H1 (cell line): Measurements from ENCODE around the gene DNLZ.

Experiments
- ATF2 ChIP-seq: IDR thresholded peaks from 2 replicates; pipeline ENCODE4 v1.6.1; 2012; ENCODE audit warnings: low read length, inconsistent platforms
- CTCF ChIP-seq, 3 experiments: IDR thresholded peaks; 1 replicate in 2 of 3; 2 replicates in 1 of 3; pipeline versions ENCODE4 v1.5.1 to v1.6.1; 2011; ENCODE audit warnings: low read length in 3 of 3, mild to moderate bottlenecking in 3 of 3, inconsistent platforms in 2 of 3, low read depth in 1 of 3, moderate library complexity in 1 of 3; ENCODE audit not compliant: insufficient read depth in 1 of 3; ENCODE audit errors: control extremely low read depth in 1 of 3
- EP300 ChIP-seq, 2 experiments: IDR thresholded peaks; 1 replicate in 1 of 2; 2 replicates in 1 of 2; pipeline ENCODE4 v1.6.1; 2011 to 2012; ENCODE audit warnings: low read depth in 2 of 2, low read length in 2 of 2, mild to moderate bottlenecking in 2 of 2, borderline replicate concordance in 1 of 2, inconsistent platforms in 1 of 2, moderate library complexity in 1 of 2
- EZH2 ChIP-seq: fragments of 200-600 bp; sonication (generic); IDR thresholded peaks from 2 replicates; pipeline ENCODE4 v1.7.1; 2012; ENCODE audit warnings: low read depth, mild to moderate bottlenecking, moderate library complexity, low read length, inconsistent platforms; ENCODE audit not compliant: severe bottlenecking
- HDAC2 ChIP-seq, 2 experiments: fragments of 300-600 bp in 1 of 2; sonication (generic) in 1 of 2; IDR thresholded peaks; 2 replicates each; pipeline ENCODE4 v1.6.1; 2011 to 2012; ENCODE audit warnings: low read depth in 2 of 2, low read length in 2 of 2, mild to moderate bottlenecking in 2 of 2, moderate library complexity in 2 of 2, borderline replicate concordance in 1 of 2, inconsistent platforms in 1 of 2
- JUND ChIP-seq: IDR thresholded peaks from 2 replicates; pipeline ENCODE4 v1.6.1; 2011; ENCODE audit warnings: mild to moderate bottlenecking, improper control_type of control experiment, low read length
- PHF8 ChIP-seq: fragments of 200-600 bp; sonication (generic); conservative IDR thresholded peaks from 2 replicates; pipeline ENCODE4 v1.7.1; 2012; ENCODE audit warnings: low read depth, mild to moderate bottlenecking, inconsistent platforms, low read length, moderate library complexity
- POLR2AphosphoS5 ChIP-seq: IDR thresholded peaks from 2 replicates; pipeline ENCODE4 v1.6.1; 2011; ENCODE audit warnings: low read depth, low read length
- RFX5 ChIP-seq: IDR thresholded peaks from 2 replicates; pipeline ENCODE4 v1.6.1; 2011; ENCODE audit warnings: low read depth, low read length, improper control_type of control experiment, borderline replicate concordance
- SIN3A ChIP-seq, 2 experiments: IDR thresholded peaks in 1 of 2; conservative IDR thresholded peaks in 1 of 2; 2 replicates each; pipeline ENCODE4 v1.6.1; 2011 to 2012; ENCODE audit warnings: low read length in 2 of 2, improper control_type of control experiment in 1 of 2, low read depth in 1 of 2, mild to moderate bottlenecking in 1 of 2
- SP1 ChIP-seq: IDR thresholded peaks from 2 replicates; pipeline ENCODE4 v1.6.1; 2011; ENCODE audit warnings: low read depth, low read length
- TAF1 ChIP-seq: IDR thresholded peaks from 2 replicates; pipeline ENCODE4 v1.6.1; 2011; ENCODE audit warnings: mild to moderate bottlenecking, low read depth, low read length
- USF2 ChIP-seq: IDR thresholded peaks from 2 replicates; pipeline ENCODE4 v1.6.1; 2011; ENCODE audit warnings: low read length, improper control_type of control experiment
- YY1 ChIP-seq: IDR thresholded peaks from 2 replicates; pipeline ENCODE4 v1.6.1; 2011; ENCODE audit warnings: low read depth, mild to moderate bottlenecking, low read length

- TF ChIP-seq CTCF (IDR thresholded peaks at IDR 0.05; ENCODE audit: control extremely low read depth in 1 of 3, insufficient read depth in 1 of 3, low read depth in 1 of 3, low read length in 3 of 3), result no peak
- TF ChIP-seq EZH2, result no peak
- no peak for TF ChIP-seq RFX5
- TF ChIP-seq HDAC2 (IDR thresholded peaks at IDR 0.05; ENCODE audit: borderline replicate concordance in 1 of 2, low read depth in 2 of 2, low read length in 2 of 2), result no peak
- no peak for TF ChIP-seq JUND
- no peak for TF ChIP-seq SP1
- TF ChIP-seq ATF2, result no peak
- no peak for TF ChIP-seq EP300 (IDR thresholded peaks at IDR 0.05; ENCODE audit: borderline replicate concordance in 1 of 2, low read depth in 2 of 2, low read length in 2 of 2)
- TF ChIP-seq PHF8, result no peak
- TF ChIP-seq USF2, result no peak
- TF ChIP-seq TAF1, result no peak
- no peak for TF ChIP-seq SIN3A (conservative IDR thresholded peaks at IDR 0.05 in 1 of 2, IDR thresholded peaks at IDR 0.05 in 1 of 2; ENCODE audit: low read depth in 1 of 2, low read length in 2 of 2)
- no peak for TF ChIP-seq YY1
- no peak for TF ChIP-seq POLR2AphosphoS5
Observed at GRCh38 chr9:136362450-136362784, 1.1 kb downstream of the DNLZ start.
